BJ (cell line): ENCODE data around the gene DYRK1A. TPM values are rescaled to one million over a fixed set of nuclear protein-coding genes. Genes with fewer than 3 reads are reported as not detected.

Experiments used
- CTCF ChIA-PET: fragments of 350-600 bp; formaldehyde crosslinking; extraction: SDS; loops from one replicate; lab custom pipeline; 2021; ENCODE audit warnings: antibody characterized with exemption, inconsistent platforms; lab: Yijun Ruan, JAX
- POLR2A ChIA-PET: fragments of 300-600 bp; sonication (Branson Sonifier 250); formaldehyde crosslinking; extraction: SDS; loops from one replicate; lab custom pipeline; 2021; ENCODE audit warnings: antibody characterized with exemption; lab: Charles Lee
- DNase-seq: peaks from one replicate; pipeline ENCODE4 v3.0.0-alpha.2; 2011; ENCODE audit warnings: low read depth
- H3K27me3 ChIP-seq: 2 replicates; pipeline ENCODE4 v1.6.0; 2011; ENCODE audit warnings: low read length; ENCODE audit not compliant: control insufficient read depth, insufficient read depth
- H3K36me3 ChIP-seq: 2 replicates; pipeline ENCODE4 v1.5.1; 2011; ENCODE audit warnings: low read length; ENCODE audit not compliant: control insufficient read depth, insufficient read depth
- H3K4me3 ChIP-seq: 2 replicates; pipeline ENCODE4 v1.5.1; 2011; ENCODE audit warnings: low read depth, mild to moderate bottlenecking, control low read depth, low read length
- polyA plus RNA-seq: library from polyadenylated mRNA; depleted of rRNA; stranded (reverse); fragments of >200 nt; gene quantifications from 2 replicates; pipeline ENCODE4 v1.2.3, GENCODE V29; 2011
- TF ChIP-seq, protein P1 (sequence below): IDR thresholded peaks from 2 replicates; pipeline ENCODE4 v1.5.1; 2011; ENCODE audit warnings: low read depth, mild to moderate bottlenecking, control low read depth, inconsistent platforms, low read length, moderate library complexity; ENCODE audit not compliant: insufficient read depth

The DYRK1A gene
- polyA plus RNA-seq, 1 experiment, result 55.9 TPM

DNA sequence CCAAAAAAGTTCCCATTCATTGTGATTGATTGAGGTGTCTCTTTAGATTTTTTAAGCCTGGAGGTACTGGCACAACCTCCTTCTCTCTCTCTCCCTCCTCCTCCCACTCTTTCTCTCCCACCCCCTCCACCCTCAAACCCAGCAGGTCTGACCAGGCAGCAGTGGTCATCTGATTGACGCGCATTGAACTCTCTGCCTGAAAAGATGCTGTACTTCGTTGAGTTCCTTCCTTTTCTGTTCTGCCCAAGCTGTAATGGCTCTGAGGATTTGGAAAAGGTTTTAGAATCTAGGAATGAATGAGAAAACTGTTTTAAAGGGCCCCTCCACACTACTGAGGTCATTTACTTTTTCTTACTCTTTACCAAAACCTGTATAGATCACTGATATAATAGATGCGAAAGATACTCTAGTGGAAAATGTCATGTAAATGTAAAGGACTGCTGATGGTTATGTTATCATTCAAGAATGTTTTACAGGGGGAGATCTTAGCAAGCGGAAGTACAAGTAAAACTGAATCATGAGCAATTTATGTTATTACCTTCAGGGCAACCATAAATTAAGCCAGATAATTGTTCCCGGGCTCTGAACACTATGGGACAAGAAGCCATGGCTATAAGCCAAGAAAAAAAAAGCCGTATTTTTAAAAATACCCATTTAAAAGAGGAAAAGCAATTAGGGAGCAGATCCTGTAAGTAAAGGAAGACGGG, 25.2 kb upstream of the DYRK1A start:
- no peaks in the 10 kb centered on the region for H3K36me3 ChIP-seq
- no peaks in the 10 kb centered on the region for H3K27me3 ChIP-seq
- TF ChIP-seq, protein P1, sequence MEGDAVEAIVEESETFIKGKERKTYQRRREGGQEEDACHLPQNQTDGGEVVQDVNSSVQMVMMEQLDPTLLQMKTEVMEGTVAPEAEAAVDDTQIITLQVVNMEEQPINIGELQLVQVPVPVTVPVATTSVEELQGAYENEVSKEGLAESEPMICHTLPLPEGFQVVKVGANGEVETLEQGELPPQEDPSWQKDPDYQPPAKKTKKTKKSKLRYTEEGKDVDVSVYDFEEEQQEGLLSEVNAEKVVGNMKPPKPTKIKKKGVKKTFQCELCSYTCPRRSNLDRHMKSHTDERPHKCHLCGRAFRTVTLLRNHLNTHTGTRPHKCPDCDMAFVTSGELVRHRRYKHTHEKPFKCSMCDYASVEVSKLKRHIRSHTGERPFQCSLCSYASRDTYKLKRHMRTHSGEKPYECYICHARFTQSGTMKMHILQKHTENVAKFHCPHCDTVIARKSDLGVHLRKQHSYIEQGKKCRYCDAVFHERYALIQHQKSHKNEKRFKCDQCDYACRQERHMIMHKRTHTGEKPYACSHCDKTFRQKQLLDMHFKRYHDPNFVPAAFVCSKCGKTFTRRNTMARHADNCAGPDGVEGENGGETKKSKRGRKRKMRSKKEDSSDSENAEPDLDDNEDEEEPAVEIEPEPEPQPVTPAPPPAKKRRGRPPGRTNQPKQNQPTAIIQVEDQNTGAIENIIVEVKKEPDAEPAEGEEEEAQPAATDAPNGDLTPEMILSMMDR, result no peak
- DNase-seq, result peak; percentile 48
- POLR2A ChIA-PET, result no interaction called here
- no peak overlapping the region for H3K4me3 ChIP-seq
- CTCF ChIA-PET, result no interaction called here

DNA sequence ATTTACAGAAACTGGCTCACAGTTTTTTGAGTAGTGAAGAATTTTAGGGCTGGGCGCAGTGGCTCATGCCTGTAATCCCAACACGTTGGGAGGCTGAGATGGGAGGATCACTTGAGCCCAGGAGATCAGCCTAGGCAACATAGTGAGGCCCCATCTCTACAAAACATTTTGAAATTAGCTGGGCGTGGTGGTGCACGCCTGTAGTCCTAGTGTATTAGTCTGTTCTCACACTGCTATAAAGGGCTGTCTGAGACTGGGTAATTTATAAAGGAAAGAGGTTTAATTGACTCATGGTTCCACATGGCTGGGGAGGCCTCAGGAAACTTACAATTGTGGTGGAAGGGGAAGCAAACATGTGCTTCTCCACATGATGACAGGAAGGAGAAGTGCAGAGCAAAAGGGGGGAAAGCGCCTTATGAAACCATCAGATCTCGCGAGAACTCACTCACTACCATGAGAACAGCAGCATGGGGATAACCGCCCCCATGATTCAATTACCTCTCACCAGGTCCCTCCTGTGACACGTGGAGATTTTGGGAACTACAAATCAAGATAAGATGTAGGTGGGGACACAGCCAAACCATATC, 24.4 kb upstream of the DYRK1A start:
- TF ChIP-seq, protein P1, result no peak
- ChIA-PET POLR2A (no interaction called here), CTCF (no interaction called here)
- Histone ChIP-seq H3K27me3 (no peaks in the 10 kb centered on the region), H3K36me3 (no peaks in the 10 kb centered on the region), H3K4me3 (no peak overlapping the region)
- DNase-seq, result no peak

DNA sequence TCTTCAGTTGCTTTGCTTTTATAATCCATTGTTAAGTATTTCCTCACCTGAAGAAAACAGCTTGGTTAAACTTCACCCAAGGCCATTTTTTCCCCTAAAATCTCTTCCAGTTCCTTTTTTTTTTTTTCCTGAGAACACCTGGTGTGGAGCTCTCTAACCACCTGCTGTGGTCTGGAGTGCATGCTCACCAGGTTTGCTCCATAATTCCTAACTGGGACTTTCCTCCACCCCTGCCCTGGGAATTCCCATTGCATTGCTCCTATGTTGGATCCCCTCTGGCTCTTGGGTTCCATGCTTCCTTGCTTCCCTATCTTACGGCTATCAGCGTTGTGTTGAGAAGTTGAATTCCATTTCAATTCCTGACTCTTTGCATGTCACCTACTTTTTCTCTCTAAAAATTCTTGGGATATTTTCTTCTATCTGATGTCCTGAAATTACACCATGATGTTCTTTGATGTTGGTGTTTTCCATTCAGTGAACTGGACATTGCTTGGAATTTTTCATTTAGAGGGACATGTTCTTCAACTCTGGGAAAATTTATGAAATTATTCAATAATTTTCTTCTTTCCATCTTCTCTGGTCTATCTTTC, 19.6 kb upstream of the DYRK1A start:
- H3K27me3 ChIP-seq, result no peaks in the 10 kb centered on the region
- no peaks in the 10 kb centered on the region for H3K36me3 ChIP-seq
- CTCF ChIA-PET, result no interaction called here
- TF ChIP-seq, protein P1, result no peak
- H3K4me3 ChIP-seq, result no peak overlapping the region
- POLR2A ChIA-PET, result no interaction called here
- DNase-seq, result no peak

DNA sequence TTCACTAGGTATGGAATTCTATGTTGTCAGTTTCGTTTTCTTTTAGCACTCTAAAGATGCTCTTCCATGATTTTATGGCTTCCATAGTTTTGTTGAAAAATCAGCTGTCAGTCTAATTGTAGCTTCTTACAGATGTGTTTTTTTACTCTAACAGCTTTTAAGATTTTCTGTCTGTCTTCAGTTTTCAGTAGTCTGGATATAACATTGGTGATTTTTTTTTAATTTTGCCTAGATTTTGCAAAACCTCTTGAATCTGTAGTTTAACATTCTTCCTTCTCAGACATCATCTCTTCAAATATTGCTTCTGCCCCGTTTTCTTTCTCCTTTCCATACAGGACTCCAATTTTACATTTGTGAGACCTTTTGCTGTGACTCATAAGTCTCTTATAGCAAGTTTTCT, 17.9 kb upstream of the DYRK1A start:
- TF ChIP-seq, protein P1, result no peak
- no peaks in the 10 kb centered on the region for H3K36me3 ChIP-seq
- H3K27me3 ChIP-seq, result no peaks in the 10 kb centered on the region
- no peak for DNase-seq
- ChIA-PET POLR2A (no interaction called here), CTCF (no interaction called here)
- no peak overlapping the region for H3K4me3 ChIP-seq

DNA sequence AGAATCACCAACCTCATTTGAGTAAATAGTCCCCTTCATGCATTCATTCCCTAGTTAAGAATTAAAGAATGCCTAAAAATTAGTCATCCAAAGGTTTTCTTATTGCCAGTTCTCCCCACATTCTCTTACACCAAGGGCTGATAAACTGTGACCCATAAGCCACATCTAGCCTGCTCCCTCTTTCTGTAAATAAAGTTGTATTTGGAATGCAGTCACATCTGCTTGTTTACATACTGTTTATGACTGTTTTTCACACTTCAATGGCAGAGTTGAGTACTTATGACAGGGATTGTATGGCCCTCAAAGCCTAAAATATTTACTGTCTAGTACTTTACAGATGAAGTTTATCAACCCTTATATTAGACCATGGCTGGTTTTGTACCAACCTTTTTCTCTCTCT, 16.1 kb upstream of the DYRK1A start:
- Histone ChIP-seq H3K36me3 (no peaks in the 10 kb centered on the region), H3K4me3 (no peak overlapping the region), H3K27me3 (no peaks in the 10 kb centered on the region)
- no peak for DNase-seq
- CTCF ChIA-PET, result no interaction called here
- POLR2A ChIA-PET, result no interaction called here
- TF ChIP-seq, protein P1, result no peak
